HG03159 (cell line): ENCODE data around the gene ZNF79.

ENCODE experiments used
- ATAC-seq: cut with Tn5 transposase; IDR thresholded peaks from one replicate; pipeline ENCODE4 v1.9.1; 2021; ENCODE audit warnings: mild to moderate bottlenecking, moderate library complexity; ENCODE audit not compliant: unreplicated experiment

ZNF79 gene

GRCh38 chr9:127423934-127424675 is at the start of gene ZNF79:
Gene ZNF79 (plus strand): TSS chr9:127424382. CDS start chr9:127424788, 406 bp downstream.
- ATAC-seq: peak; percentile 84

- ATAC-seq: no peak
These were observed 43.7 kb upstream of the ZNF79 start for GRCh38 chr9:127380479-127380878.

GRCh38 chr9:127382541-127382940 is 41.6 kb upstream of the ZNF79 start:
- ATAC-seq: no peak

GRCh38 chr9:127384016-127384730 is 40.0 kb upstream of the ZNF79 start:
- ATAC-seq: no peak

- no peak for ATAC-seq
These were observed 39.3 kb upstream of the ZNF79 start for GRCh38 chr9:127384901-127385300.

- ATAC-seq: no peak
These were observed 37.9 kb upstream of the ZNF79 start for GRCh38 chr9:127386249-127386648.

GRCh38 chr9:127386981-127387380 is 37.2 kb upstream of the ZNF79 start:
- ATAC-seq: no peak

GRCh38 chr9:127388037-127388855 is 35.9 kb upstream of the ZNF79 start:
- peak; percentile 81 for ATAC-seq

GRCh38 chr9:127388856-127389238 is 35.3 kb upstream of the ZNF79 start:
- no peak for ATAC-seq

- ATAC-seq: no peak
These were observed 34.6 kb upstream of the ZNF79 start for GRCh38 chr9:127389381-127390247.

GRCh38 chr9:127390248-127390545 is 34.0 kb upstream of the ZNF79 start:
- no peak for ATAC-seq

GRCh38 chr9:127390563-127390962 is 33.6 kb upstream of the ZNF79 start:
- ATAC-seq: no peak

GRCh38 chr9:127392166-127392565 is 32.0 kb upstream of the ZNF79 start:
- no peak for ATAC-seq

GRCh38 chr9:127392976-127393375 is 31.2 kb upstream of the ZNF79 start:
- no peak for ATAC-seq

GRCh38 chr9:127393645-127394044 is 30.5 kb upstream of the ZNF79 start:
- ATAC-seq: no peak

- ATAC-seq: no peak
These were observed 28.5 kb upstream of the ZNF79 start for GRCh38 chr9:127395497-127396252.

GRCh38 chr9:127396253-127396807 is 27.9 kb upstream of the ZNF79 start:
- ATAC-seq: no peak

- peak; percentile 96 for ATAC-seq
These were observed 27.2 kb upstream of the ZNF79 start, which contains the start of gene SLC2A8 for GRCh38 chr9:127396808-127397645. Gene SLC2A8 (plus strand): TSS chr9:127397169. CDS start chr9:127397231, 62 bp downstream.
